ENCODE measurements around the gene ANKRD35.

DNA sequence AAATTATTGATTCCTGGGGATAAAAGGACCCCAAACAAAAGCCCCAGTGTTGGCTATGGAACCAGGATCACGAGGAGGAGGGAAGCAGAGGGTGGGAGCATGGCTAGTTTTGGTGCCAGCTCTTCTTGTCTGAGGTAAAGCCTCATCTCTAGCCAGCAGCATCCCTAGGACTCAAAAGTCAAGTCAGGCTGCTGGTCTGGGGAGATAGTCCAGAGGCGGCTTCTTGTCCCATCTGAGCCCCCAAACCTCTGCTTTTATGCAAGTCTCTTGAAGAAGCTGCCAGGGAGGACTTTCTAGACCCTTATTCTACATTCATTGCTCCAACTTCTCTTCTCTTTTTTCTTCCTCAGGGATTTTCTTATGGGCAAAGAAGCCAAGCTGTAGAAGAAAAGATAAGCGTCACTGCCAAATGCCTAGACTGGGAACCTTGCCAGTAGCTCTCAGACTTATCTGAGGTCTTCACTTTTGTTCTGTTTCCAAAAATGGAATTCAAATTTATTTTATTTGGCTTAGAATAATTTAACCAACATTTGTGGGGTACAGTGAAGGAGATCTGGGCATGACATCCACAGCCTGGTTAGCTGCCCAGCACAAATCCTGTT, 6.9 kb upstream of the ANKRD35 start:
- TF ChIP-seq POLR2AphosphoS5 (IDR thresholded peaks at IDR 0.05; ENCODE audit: low read depth, low read length): no peak
- TF ChIP-seq, protein P1, sequence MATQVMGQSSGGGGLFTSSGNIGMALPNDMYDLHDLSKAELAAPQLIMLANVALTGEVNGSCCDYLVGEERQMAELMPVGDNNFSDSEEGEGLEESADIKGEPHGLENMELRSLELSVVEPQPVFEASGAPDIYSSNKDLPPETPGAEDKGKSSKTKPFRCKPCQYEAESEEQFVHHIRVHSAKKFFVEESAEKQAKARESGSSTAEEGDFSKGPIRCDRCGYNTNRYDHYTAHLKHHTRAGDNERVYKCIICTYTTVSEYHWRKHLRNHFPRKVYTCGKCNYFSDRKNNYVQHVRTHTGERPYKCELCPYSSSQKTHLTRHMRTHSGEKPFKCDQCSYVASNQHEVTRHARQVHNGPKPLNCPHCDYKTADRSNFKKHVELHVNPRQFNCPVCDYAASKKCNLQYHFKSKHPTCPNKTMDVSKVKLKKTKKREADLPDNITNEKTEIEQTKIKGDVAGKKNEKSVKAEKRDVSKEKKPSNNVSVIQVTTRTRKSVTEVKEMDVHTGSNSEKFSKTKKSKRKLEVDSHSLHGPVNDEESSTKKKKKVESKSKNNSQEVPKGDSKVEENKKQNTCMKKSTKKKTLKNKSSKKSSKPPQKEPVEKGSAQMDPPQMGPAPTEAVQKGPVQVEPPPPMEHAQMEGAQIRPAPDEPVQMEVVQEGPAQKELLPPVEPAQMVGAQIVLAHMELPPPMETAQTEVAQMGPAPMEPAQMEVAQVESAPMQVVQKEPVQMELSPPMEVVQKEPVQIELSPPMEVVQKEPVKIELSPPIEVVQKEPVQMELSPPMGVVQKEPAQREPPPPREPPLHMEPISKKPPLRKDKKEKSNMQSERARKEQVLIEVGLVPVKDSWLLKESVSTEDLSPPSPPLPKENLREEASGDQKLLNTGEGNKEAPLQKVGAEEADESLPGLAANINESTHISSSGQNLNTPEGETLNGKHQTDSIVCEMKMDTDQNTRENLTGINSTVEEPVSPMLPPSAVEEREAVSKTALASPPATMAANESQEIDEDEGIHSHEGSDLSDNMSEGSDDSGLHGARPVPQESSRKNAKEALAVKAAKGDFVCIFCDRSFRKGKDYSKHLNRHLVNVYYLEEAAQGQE (IDR thresholded peaks at IDR 0.05; ENCODE audit: insufficient read depth in 1 of 2, low read depth in 2 of 2, low read length in 1 of 2): no peak
- TF ChIP-seq, protein P2, sequence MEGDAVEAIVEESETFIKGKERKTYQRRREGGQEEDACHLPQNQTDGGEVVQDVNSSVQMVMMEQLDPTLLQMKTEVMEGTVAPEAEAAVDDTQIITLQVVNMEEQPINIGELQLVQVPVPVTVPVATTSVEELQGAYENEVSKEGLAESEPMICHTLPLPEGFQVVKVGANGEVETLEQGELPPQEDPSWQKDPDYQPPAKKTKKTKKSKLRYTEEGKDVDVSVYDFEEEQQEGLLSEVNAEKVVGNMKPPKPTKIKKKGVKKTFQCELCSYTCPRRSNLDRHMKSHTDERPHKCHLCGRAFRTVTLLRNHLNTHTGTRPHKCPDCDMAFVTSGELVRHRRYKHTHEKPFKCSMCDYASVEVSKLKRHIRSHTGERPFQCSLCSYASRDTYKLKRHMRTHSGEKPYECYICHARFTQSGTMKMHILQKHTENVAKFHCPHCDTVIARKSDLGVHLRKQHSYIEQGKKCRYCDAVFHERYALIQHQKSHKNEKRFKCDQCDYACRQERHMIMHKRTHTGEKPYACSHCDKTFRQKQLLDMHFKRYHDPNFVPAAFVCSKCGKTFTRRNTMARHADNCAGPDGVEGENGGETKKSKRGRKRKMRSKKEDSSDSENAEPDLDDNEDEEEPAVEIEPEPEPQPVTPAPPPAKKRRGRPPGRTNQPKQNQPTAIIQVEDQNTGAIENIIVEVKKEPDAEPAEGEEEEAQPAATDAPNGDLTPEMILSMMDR (IDR thresholded peaks at IDR 0.05): no peak
- no peak for TF ChIP-seq TCF7L2 (IDR thresholded peaks at IDR 0.05; ENCODE audit: low read depth, low read length)

Measured in Panc1 (cell line).